H1 (cell line): ENCODE results near the gene PLEK. TPM values are rescaled to one million over a fixed set of nuclear protein-coding genes. Genes with fewer than 3 reads are reported as not detected.

ENCODE experiments used
- CTCF ChIA-PET: fragments of 300-600 bp; sonication (Branson Sonifier 250); formaldehyde crosslinking; loops from one replicate; lab custom pipeline; 2021; ENCODE audit not compliant: partially characterized antibody; lab: Charles Lee
- POLR2A ChIA-PET: fragments of 300-600 bp; sonication (Branson Sonifier 250); formaldehyde crosslinking; loops from one replicate; lab custom pipeline; 2021; ENCODE audit warnings: inconsistent platforms; ENCODE audit not compliant: partially characterized antibody; lab: Charles Lee
- DNase-seq, 2 experiments: peaks; one replicate each; pipeline versions ENCODE4 v3.0.0 to v3.0.0-alpha.2; 2010 to 2022; ENCODE audit warnings: low spot score in 2 of 2, low read depth in 1 of 2, mixed read lengths in 1 of 2
- FAIRE-seq: peaks from 2 replicates; lab custom pipeline; 2011; peaks lifted over from hg19 to GRCh38; lab: Jason Lieb, UNC
- H2AFZ ChIP-seq: 2 replicates; pipeline ENCODE4 v1.8.1; 2012; ENCODE audit warnings: low read length, inconsistent platforms
- H2AK5ac ChIP-seq: 2 replicates; pipeline ENCODE4 v1.6.1; 2013; ENCODE audit warnings: low read depth, low read length
- H2BK120ac ChIP-seq: replicated peaks from 2 replicates; pipeline ENCODE3; 2013; ENCODE audit warnings: low read depth, low read length, inconsistent platforms
- H2BK12ac ChIP-seq: 2 replicates; pipeline ENCODE4 v1.6.1; 2013; ENCODE audit warnings: low read depth, low read length
- H2BK15ac ChIP-seq: 2 replicates; pipeline ENCODE4 v1.6.1; 2013; ENCODE audit warnings: low read length
- H2BK20ac ChIP-seq: 2 replicates; pipeline ENCODE4 v1.6.1; 2013; ENCODE audit warnings: low read length
- H2BK5ac ChIP-seq: 2 replicates; pipeline ENCODE4 v1.6.1; 2013; ENCODE audit warnings: low read depth, low read length
- H3K14ac ChIP-seq: 2 replicates; pipeline ENCODE4 v1.6.1; 2013; ENCODE audit warnings: inconsistent platforms; ENCODE audit not compliant: insufficient read length
- H3K18ac ChIP-seq: 2 replicates; pipeline ENCODE4 v1.6.1; 2013; ENCODE audit warnings: low read length; ENCODE audit errors: extremely low read depth
- H3K23ac ChIP-seq: 2 replicates; pipeline ENCODE4 v1.6.1; 2013; ENCODE audit warnings: inconsistent platforms; ENCODE audit not compliant: insufficient read length
- H3K23me2 ChIP-seq: 2 replicates; pipeline ENCODE4 v1.6.1; 2013; ENCODE audit warnings: low read depth, low read length
- H3K27ac ChIP-seq: 2 replicates; pipeline ENCODE4 v1.6.1; 2011; ENCODE audit warnings: low read depth, low read length, inconsistent platforms
- H3K27me3 ChIP-seq, 4 experiments: replicated peaks in 1 of 4; 1 replicate in 1 of 4; 2 replicates in 3 of 4; pipeline versions ENCODE4 v1.6.1 to v1.8.1; 2011 to 2013; ENCODE audit warnings: low read length in 3 of 4, mild to moderate bottlenecking in 3 of 4, inconsistent platforms in 2 of 4, mixed read lengths in 2 of 4, moderate library complexity in 1 of 4; ENCODE audit not compliant: control insufficient read depth in 3 of 4, insufficient read depth in 3 of 4; ENCODE audit errors: extremely low read depth in 1 of 4
- H3K36me3 ChIP-seq, 4 experiments: 2 replicates each; pipeline versions ENCODE4 v1.6.1 to v1.8.1; 2011 to 2013; ENCODE audit warnings: mild to moderate bottlenecking in 4 of 4, low read length in 3 of 4, moderate library complexity in 2 of 4, control low read depth in 1 of 4, inconsistent platforms in 1 of 4; ENCODE audit not compliant: insufficient read depth in 4 of 4, control insufficient read depth in 2 of 4
- H3K4ac ChIP-seq: replicated peaks from 2 replicates; pipeline ENCODE3; 2013; ENCODE audit warnings: low read length, low read depth, mixed read lengths, inconsistent platforms; ENCODE audit not compliant: insufficient read length
- H3K4me1 ChIP-seq, 4 experiments: replicated peaks in 1 of 4; 1 replicate in 1 of 4; 2 replicates in 3 of 4; pipeline versions ENCODE4 v1.6.1 to v1.8.1; 2011 to 2013; ENCODE audit warnings: low read length in 3 of 4, inconsistent platforms in 2 of 4, mixed read lengths in 1 of 4; ENCODE audit not compliant: insufficient read depth in 4 of 4, control insufficient read depth in 3 of 4
- H3K4me2 ChIP-seq, 2 experiments: 2 replicates each; pipeline versions ENCODE4 v1.6.1 to v1.8.1; 2011 to 2013; ENCODE audit warnings: low read depth in 2 of 2, low read length in 2 of 2, control low read depth in 1 of 2, inconsistent platforms in 1 of 2, mild to moderate bottlenecking in 1 of 2; ENCODE audit not compliant: insufficient read depth in 1 of 2
- H3K4me3 ChIP-seq, 4 experiments: fragments of 200-600, 300-600 bp in 1 of 4; sonication (generic), shearing (Covaris generic), sonication (Bioruptor Twin) in 1 of 4; 2 replicates each; pipeline versions ENCODE4 v1.5.1 to v1.8.1; 2011 to 2016; ENCODE audit warnings: low read length in 4 of 4, low read depth in 3 of 4, control low read depth in 2 of 4, inconsistent platforms in 2 of 4, mild to moderate bottlenecking in 2 of 4, mixed read lengths in 1 of 4, moderate library complexity in 1 of 4; ENCODE audit not compliant: insufficient read depth in 2 of 4; ENCODE audit errors: extremely low read depth in 1 of 4
- H3K56ac ChIP-seq: replicated peaks from 2 replicates; pipeline ENCODE3; 2013; ENCODE audit warnings: low read depth, mild to moderate bottlenecking, mixed read lengths, low read length, inconsistent platforms; ENCODE audit not compliant: insufficient read length
- H3K79me1 ChIP-seq: 2 replicates; pipeline ENCODE4 v1.6.1; 2013; ENCODE audit warnings: low read depth, low read length, control low read depth
- H3K79me2 ChIP-seq, 2 experiments: 2 replicates each; pipeline versions ENCODE4 v1.6.1 to v1.8.1; 2012 to 2013; ENCODE audit warnings: low read length in 2 of 2, mild to moderate bottlenecking in 2 of 2, inconsistent platforms in 1 of 2; ENCODE audit not compliant: insufficient read depth in 2 of 2, control insufficient read depth in 1 of 2
- H3K9ac ChIP-seq, 4 experiments: replicated peaks in 1 of 4; 1 replicate in 1 of 4; 2 replicates in 3 of 4; pipeline versions ENCODE4 v1.6.1 to v1.8.1; 2011 to 2013; ENCODE audit warnings: low read depth in 3 of 4, low read length in 3 of 4, control low read depth in 2 of 4, mild to moderate bottlenecking in 2 of 4, moderate library complexity in 2 of 4, inconsistent platforms in 1 of 4; ENCODE audit errors: extremely low read depth in 1 of 4
- H3K9me3 ChIP-seq, 2 experiments: 2 replicates each; pipeline versions ENCODE4 v1.6.1 to v1.8.1; 2012 to 2013; ENCODE audit warnings: mild to moderate bottlenecking in 2 of 2, moderate library complexity in 2 of 2, control low read depth in 1 of 2, inconsistent platforms in 1 of 2, low read depth in 1 of 2, low read length in 1 of 2, mixed read lengths in 1 of 2; ENCODE audit not compliant: insufficient read depth in 2 of 2
- H4K20me1 ChIP-seq, 2 experiments: replicated peaks in 1 of 2; 2 replicates each; pipeline versions ENCODE3 to v1.8.1; 2011 to 2013; ENCODE audit warnings: inconsistent platforms in 2 of 2, low read length in 2 of 2, mild to moderate bottlenecking in 1 of 2; ENCODE audit not compliant: insufficient read depth in 2 of 2, control insufficient read depth in 1 of 2
- H4K5ac ChIP-seq: 2 replicates; pipeline ENCODE4 v1.6.1; 2013; ENCODE audit warnings: low read length, low read depth, mixed read lengths, inconsistent platforms; ENCODE audit not compliant: insufficient read length
- H4K8ac ChIP-seq: 2 replicates; pipeline ENCODE4 v1.8.0; 2013; ENCODE audit warnings: mild to moderate bottlenecking, moderate library complexity, low read length, inconsistent platforms; ENCODE audit not compliant: insufficient read depth; ENCODE audit errors: extremely low read depth
- H4K91ac ChIP-seq: replicated peaks from 2 replicates; pipeline ENCODE3; 2013; ENCODE audit warnings: low read length, mixed read lengths, inconsistent platforms; ENCODE audit not compliant: insufficient read length
- BRCA1 ChIP-seq: IDR thresholded peaks from 2 replicates; pipeline ENCODE4 v1.6.1; 2012; ENCODE audit warnings: low read depth, low read length, improper control_type of control experiment
- CHD2 ChIP-seq: IDR thresholded peaks from 2 replicates; pipeline ENCODE4 v1.6.1; 2012; ENCODE audit warnings: low read length, improper control_type of control experiment
- SUZ12 ChIP-seq: fragments of 200-600 bp; sonication (generic); IDR thresholded peaks from 2 replicates; pipeline ENCODE4 v1.6.1; 2012; ENCODE audit warnings: mild to moderate bottlenecking, inconsistent platforms, low read length, moderate library complexity, mixed read lengths
- WGBS, 2 experiments: shearing (Covaris generic) in 1 of 2; methylation state at CpG; one replicate each; pipeline versions ENCODE4 v1.1.6 to v1.1.7; 2013 to 2015; ENCODE audit warnings: low lambda C conversion rate in 2 of 2, mixed read lengths in 2 of 2, inconsistent platforms in 1 of 2, low coverage in 1 of 2, missing lambda C conversion rate in 1 of 2; ENCODE audit not compliant: insufficient replicate concordance in 2 of 2, insufficient coverage in 1 of 2, insufficient read length in 1 of 2; ENCODE audit errors: extremely low coverage in 1 of 2, missing lambda C conversion rate in 1 of 2; 5-methylcytosine and 5-hydroxymethylcytosine counted together
- polyA plus RNA-seq, 7 experiments: library from polyadenylated mRNA; depleted of rRNA in 3 of 7; stranded (reverse) in 5 of 7; unstranded in 2 of 7; fragments of >200 nt in 5 of 7; fragments of 200-250 nt in 2 of 7; gene quantifications; 1 replicate in 5 of 7; 2 replicates in 1 of 7; 4 replicates in 1 of 7; pipeline versions ENCODE4 v1.2.1 to v1.2.3, GENCODE V29; 2011 to 2013; ENCODE audit warnings: missing spikeins in 2 of 7, mixed read lengths in 2 of 7
- total RNA-seq: library from RNA; stranded (reverse); fragmentation: NEBNext Ultra II Directional; extraction: Animal tissue kit (Norgen Biotek cat#: 25700); gene quantifications from 2 replicates; pipeline ENCODE4 v1.2.1, GENCODE V29; 2021
- TF ChIP-seq, protein P1 (sequence below): IDR thresholded peaks from 2 replicates; pipeline ENCODE4 v1.6.1; 2012; ENCODE audit warnings: inconsistent platforms

The PLEK gene
- total and polyA plus RNA-seq, 2 of the 8 experiments (the other 6 are each of a cell fraction or from before 2014, with no cell fraction given) = not detected

DNA sequence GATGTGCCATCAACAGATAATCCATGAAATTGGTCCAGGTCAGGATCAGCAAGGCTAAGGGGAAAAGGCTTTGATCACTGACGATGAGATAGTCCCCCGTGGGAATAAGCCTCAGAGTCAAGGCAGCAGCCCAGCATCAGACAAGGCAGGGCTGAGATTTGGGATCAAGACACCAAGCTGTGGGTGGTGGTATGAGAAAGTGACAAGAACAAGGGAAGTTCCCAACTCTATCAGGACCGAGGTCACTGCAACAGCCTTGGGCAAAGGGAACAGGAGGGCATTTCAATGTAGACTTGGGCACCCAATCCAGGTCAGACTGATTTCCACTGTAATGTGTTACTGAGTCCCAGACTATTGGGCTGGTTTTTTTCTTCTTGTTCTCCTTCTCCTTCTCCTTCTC, 18.7 kb downstream of the PLEK start:
- H2BK12ac ChIP-seq = no peak overlapping the region
- no peak overlapping the region for H3K56ac ChIP-seq
- no peak overlapping the region for H4K8ac ChIP-seq
- no peaks in the 10 kb centered on the region for H3K79me2 ChIP-seq
- no peak for FAIRE-seq
- no peak overlapping the region for H2BK5ac ChIP-seq
- 87% methylated on average over 3 of the region's 3 CpGs; no CpG with 5 or more reads in 1 of the 2 experiments for WGBS, 2 experiments
- H3K18ac ChIP-seq = no peak overlapping the region; the same call in 1 of the 2 replicates
- H3K4me2 ChIP-seq = no peak overlapping the region
- H2BK20ac ChIP-seq = no peak overlapping the region
- CTCF ChIA-PET = no interaction called here
- no peaks in the 10 kb centered on the region for H3K9me3 ChIP-seq
- H3K4me3 ChIP-seq = no peak overlapping the region
- H3K4me1 ChIP-seq = no peaks in the 10 kb centered on the region
- H3K79me1 ChIP-seq = no peaks in the 10 kb centered on the region
- H2BK120ac ChIP-seq = no peak overlapping the region
- H3K27ac ChIP-seq = no peak overlapping the region
- no peak overlapping the region for H2BK15ac ChIP-seq
- H3K23me2 ChIP-seq = no peaks in the 10 kb centered on the region
- no peaks in the 10 kb centered on the region for H3K27me3 ChIP-seq
- no peak overlapping the region for H3K23ac ChIP-seq
- POLR2A ChIA-PET = interaction anchor here (0.6 kb wide), 1 partner anchor 186 kb away, joined by 4 read pairs; no protein-coding TSS in a partner anchor
- H3K36me3 ChIP-seq = no peaks in the 10 kb centered on the region
- H3K4ac ChIP-seq = no peak overlapping the region
- no peak overlapping the region for H4K91ac ChIP-seq
- no peak overlapping the region for H2AFZ ChIP-seq
- DNase-seq = no peak
- no peak overlapping the region for H4K5ac ChIP-seq
- no peaks in the 10 kb centered on the region for H4K20me1 ChIP-seq
- H2AK5ac ChIP-seq = no peak overlapping the region
- H3K14ac ChIP-seq = no peak overlapping the region
- H3K9ac ChIP-seq = no peak overlapping the region
- no peak for TF ChIP-seq BRCA1
- TF ChIP-seq, protein P1, sequence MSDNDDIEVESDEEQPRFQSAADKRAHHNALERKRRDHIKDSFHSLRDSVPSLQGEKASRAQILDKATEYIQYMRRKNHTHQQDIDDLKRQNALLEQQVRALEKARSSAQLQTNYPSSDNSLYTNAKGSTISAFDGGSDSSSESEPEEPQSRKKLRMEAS = no peak
- TF ChIP-seq CHD2 = no peak
- TF ChIP-seq SUZ12 = no peak
